ENCODE data around the gene TRIM71. TPM values are rescaled to one million over a fixed set of nuclear protein-coding genes. Genes with fewer than 3 reads are reported as not detected.
"Not testable (repeated sequence)": the region's sequence is repeated elsewhere in the genome, so short reads cannot be mapped to it uniquely, and the experiment has no call there.

The TRIM71 gene
- total and polyA plus RNA-seq, 7 donors = not detected

GRCh38 chr3:32797776-32798175 is 20.0 kb upstream of the TRIM71 start:
- TF ChIP-seq POLR2AphosphoS5 (IDR thresholded peaks at IDR 0.05) (no peak), EP300 (IDR thresholded peaks at IDR 0.05) (no peak), POLR2A (IDR thresholded peaks at IDR 0.05) (no peak), CTCF (IDR thresholded peaks at IDR 0.05) (no peak)
- no peaks in the 10 kb centered on the region for H3K9me3 ChIP-seq
- no peaks in the 10 kb centered on the region for H3K36me3 ChIP-seq
- intact Hi-C loops (cut with DNase I) = no loop called here
- WGBS, 2 donors = 86 to 90% methylated on average over 2 of the region's 2 CpGs
- no peaks in the 10 kb centered on the region for H3K27me3 ChIP-seq
- H3K27ac ChIP-seq = no peak overlapping the region
- no peak overlapping the region for H3K4me3 ChIP-seq
- no peak for DNase-seq
- no peaks in the 10 kb centered on the region for H3K4me1 ChIP-seq

- intact Hi-C loops (cut with DNase I); H3K27ac ChIP-seq; H3K36me3 ChIP-seq; H3K27me3 ChIP-seq; H3K9me3 ChIP-seq; H3K4me3 ChIP-seq; H3K4me1 ChIP-seq; DNase-seq: not testable (repeated sequence)
- 93 to 94% methylated on average over 5 of the region's 5 CpGs for WGBS, 2 donors
These were observed 16.4 kb upstream of the TRIM71 start for GRCh38 chr3:32801440-32801839.

- TF ChIP-seq POLR2A (IDR thresholded peaks at IDR 0.05) = no peak
- TF ChIP-seq EP300 (IDR thresholded peaks at IDR 0.05) = no peak
- TF ChIP-seq CTCF (IDR thresholded peaks at IDR 0.05) = no peak
- TF ChIP-seq POLR2AphosphoS5 (IDR thresholded peaks at IDR 0.05) = no peak
- Histone ChIP-seq H3K4me3 (no peak overlapping the region), H3K27ac (no peak overlapping the region), H3K36me3 (no peaks in the 10 kb centered on the region), H3K9me3 (no peaks in the 10 kb centered on the region), H3K27me3 (peaks cover 21 to 27% (median 23%) of the 10 kb centered on the region in 3 donors), H3K4me1 (peaks cover 0 to 22% (median 21%) of the 10 kb centered on the region in 4 donors)
- no peak for DNase-seq
- WGBS, 2 donors = 16 to 17% methylated on average over 2 of the region's 2 CpGs
- intact Hi-C loops (cut with DNase I) = no loop called here
These were observed 4.6 kb upstream of the TRIM71 start for GRCh38 chr3:32813180-32813579.

GRCh38 chr3:32814361-32814760 is 3.4 kb upstream of the TRIM71 start:
- no peak for DNase-seq
- no peak overlapping the region for H3K4me3 ChIP-seq
- 52 to 81% methylated on average over 6 of the region's 6 CpGs for WGBS, 2 donors

GRCh38 chr3:32815841-32816438 is 1.9 kb upstream of the TRIM71 start:
- 9 to 16% methylated on average over 21 of the region's 21 CpGs for WGBS, 2 donors
- H3K4me3 ChIP-seq = peak overlapping the region in 2 of 4 donors; percentile 42 to 50
- no peak for TF ChIP-seq POLR2A (IDR thresholded peaks at IDR 0.05)
- no peak for TF ChIP-seq CTCF (IDR thresholded peaks at IDR 0.05)
- TF ChIP-seq EP300 (IDR thresholded peaks at IDR 0.05) = no peak
- no peak for TF ChIP-seq POLR2AphosphoS5 (IDR thresholded peaks at IDR 0.05)
- peaks cover 0 to 28% (median 26%) of the 10 kb centered on the region in 4 donors for H3K4me1 ChIP-seq
- DNase-seq = no peak
- H3K27me3 ChIP-seq = peaks cover 45 to 55% (median 51%) of the 10 kb centered on the region in 3 donors
- H3K9me3 ChIP-seq = no peaks in the 10 kb centered on the region
- H3K27ac ChIP-seq = no peak overlapping the region
- intact Hi-C loops (cut with DNase I) = no loop called here
- H3K36me3 ChIP-seq = no peaks in the 10 kb centered on the region

More at GRCh38 chr3:32814361-32814760, 3.4 kb upstream of the TRIM71 start:
- H3K4me1 ChIP-seq = peaks cover 0 to 28% (median 26%) of the 10 kb centered on the region in 4 donors
- TF ChIP-seq POLR2AphosphoS5 (IDR thresholded peaks at IDR 0.05) = no peak
- no peak for TF ChIP-seq EP300 (IDR thresholded peaks at IDR 0.05)
- intact Hi-C loops (cut with DNase I) = no loop called here
- H3K9me3 ChIP-seq = no peaks in the 10 kb centered on the region
- peaks cover 31 to 39% (median 35%) of the 10 kb centered on the region in 3 donors for H3K27me3 ChIP-seq
- no peaks in the 10 kb centered on the region for H3K36me3 ChIP-seq
- no peak overlapping the region for H3K27ac ChIP-seq
